Loucy (cell line): ENCODE measurements around the gene FAM120B.
"Not testable (repeated sequence)": the region's sequence is repeated elsewhere in the genome, so short reads cannot be mapped to it uniquely, and the experiment has no call there.

Experiments
- H2AFZ ChIP-seq: fragments of 200-600 bp; sonication (generic); 2 replicates; pipeline ENCODE4 v1.6.0; 2016; ENCODE audit warnings: antibody characterized with exemption, mild to moderate bottlenecking, low read length, moderate library complexity
- H3F3A ChIP-seq: fragments of 200-600 bp; 2 replicates; pipeline ENCODE4 v1.6.0; 2016; ENCODE audit warnings: antibody characterized with exemption, low read depth, mild to moderate bottlenecking
- H3K27me3 ChIP-seq: fragments of 200-600 bp; sonication (generic); 2 replicates; pipeline ENCODE4 v1.6.1; 2014; ENCODE audit warnings: low read length, mild to moderate bottlenecking; ENCODE audit not compliant: insufficient read depth, poor library complexity, severe bottlenecking
- H3K36me3 ChIP-seq: fragments of 200-600 bp; sonication (generic); 2 replicates; pipeline ENCODE4 v1.6.1; 2016; ENCODE audit warnings: low read length; ENCODE audit not compliant: insufficient read depth
- H3K4me1 ChIP-seq: fragments of 200-600 bp; sonication (generic); 2 replicates; pipeline ENCODE4 v1.5.1; 2014; ENCODE audit warnings: low read length, mild to moderate bottlenecking; ENCODE audit not compliant: insufficient read depth, poor library complexity, severe bottlenecking
- H3K4me2 ChIP-seq: fragments of 200-600 bp; sonication (generic); 2 replicates; pipeline ENCODE4 v1.6.0; 2014; ENCODE audit warnings: antibody characterized with exemption, low read length, low read depth, mild to moderate bottlenecking; ENCODE audit not compliant: poor library complexity, severe bottlenecking
- H3K4me3 ChIP-seq: fragments of 200-600 bp; sonication (generic); 2 replicates; pipeline ENCODE4 v1.5.1; 2014; ENCODE audit warnings: low read length, mild to moderate bottlenecking, mixed read lengths; ENCODE audit not compliant: poor library complexity, severe bottlenecking
- H3K79me2 ChIP-seq: fragments of 200-600 bp; sonication (generic); 2 replicates; pipeline ENCODE4 v1.6.1; 2014; ENCODE audit warnings: low read length; ENCODE audit not compliant: insufficient read depth
- H3K9ac ChIP-seq: fragments of 200-600 bp; sonication (generic); 2 replicates; pipeline ENCODE4 v1.6.0; 2014; ENCODE audit warnings: mild to moderate bottlenecking, low read depth, low read length, moderate library complexity; ENCODE audit not compliant: poor library complexity, severe bottlenecking
- H3K9me2 ChIP-seq: fragments of 200-600 bp; sonication (generic); replicated peaks from 2 replicates; pipeline ENCODE4 v1.6.1; 2016; ENCODE audit warnings: low read depth, low read length, mixed read lengths
- H3K9me3 ChIP-seq: fragments of 200-600 bp; sonication (generic); 2 replicates; pipeline ENCODE4 v1.6.1; 2014; ENCODE audit warnings: mild to moderate bottlenecking, antibody characterized with exemption, low read length, low read depth; ENCODE audit not compliant: insufficient read depth
- H4K20me1 ChIP-seq: fragments of 200-600 bp; sonication (generic); 2 replicates; pipeline ENCODE4 v1.6.0; 2014; ENCODE audit warnings: antibody characterized with exemption, low read length, mild to moderate bottlenecking; ENCODE audit not compliant: insufficient read depth, poor library complexity, severe bottlenecking
- CTCF ChIP-seq: fragments of 200-600 bp; sonication (generic); conservative IDR thresholded peaks from 2 replicates; pipeline ENCODE4 v1.5.1; 2014; ENCODE audit warnings: mild to moderate bottlenecking, antibody characterized with exemption, low read length
- EZH2phosphoT487 ChIP-seq: fragments of 200-600 bp; IDR thresholded peaks from 2 replicates; pipeline ENCODE4 v1.6.1; 2018; ENCODE audit warnings: antibody characterized with exemption, mild to moderate bottlenecking, moderate library complexity, borderline replicate concordance

The FAM120B gene

GRCh38 chr6:170329321-170329720 is 22.8 kb downstream of the FAM120B start:
- H4K20me1 ChIP-seq, result no peaks in the 10 kb centered on the region
- peaks cover 45% of the 10 kb centered on the region; the same call in 1 of the 2 replicates for H3K36me3 ChIP-seq
- H2AFZ ChIP-seq, result no peak overlapping the region
- TF ChIP-seq EZH2phosphoT487, result no peak
- no peak for TF ChIP-seq CTCF
- H3K9me3 ChIP-seq, result no peaks in the 10 kb centered on the region
- H3K27me3 ChIP-seq, result no peaks in the 10 kb centered on the region
- no peaks in the 10 kb centered on the region for H3K9me2 ChIP-seq
- H3K79me2 ChIP-seq, result no peaks in the 10 kb centered on the region
- peaks cover 2% of the 10 kb centered on the region for H3K4me1 ChIP-seq
- H3K9ac ChIP-seq, result no peak overlapping the region
- H3K4me2 ChIP-seq, result no peak overlapping the region
- no peak overlapping the region for H3K4me3 ChIP-seq
- H3F3A ChIP-seq, result no peaks in the 10 kb centered on the region

DNA sequence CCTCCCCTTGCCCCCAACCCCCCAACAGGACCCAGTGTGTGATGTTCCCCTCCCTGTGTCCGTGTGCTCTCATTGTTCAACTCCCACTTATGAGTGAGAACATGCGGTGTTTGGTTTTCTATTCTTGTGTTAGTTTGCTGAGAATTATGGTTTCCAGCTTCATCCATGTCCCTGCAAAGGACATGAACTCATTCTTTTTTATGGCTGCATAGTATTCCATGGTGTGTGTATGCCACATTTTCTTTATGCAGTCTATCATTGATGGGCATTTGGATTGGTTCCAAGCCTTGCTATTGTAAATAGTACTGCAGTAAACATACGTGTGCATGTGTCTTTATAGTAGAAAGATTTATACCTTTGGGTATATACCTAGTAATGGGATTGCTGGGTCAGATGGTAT is 28.6 kb downstream of the FAM120B start:
- H3K4me3 ChIP-seq, H3K27me3 ChIP-seq, H3K9ac ChIP-seq, H3K79me2 ChIP-seq, H3K4me1 ChIP-seq, H3K9me2 ChIP-seq, H3K4me2 ChIP-seq, H4K20me1 ChIP-seq, H3K9me3 ChIP-seq, H2AFZ ChIP-seq, H3F3A ChIP-seq: not testable (repeated sequence)
- H3K36me3 ChIP-seq, result peaks cover 28% of the 10 kb centered on the region; the same call in 1 of the 2 replicates

DNA sequence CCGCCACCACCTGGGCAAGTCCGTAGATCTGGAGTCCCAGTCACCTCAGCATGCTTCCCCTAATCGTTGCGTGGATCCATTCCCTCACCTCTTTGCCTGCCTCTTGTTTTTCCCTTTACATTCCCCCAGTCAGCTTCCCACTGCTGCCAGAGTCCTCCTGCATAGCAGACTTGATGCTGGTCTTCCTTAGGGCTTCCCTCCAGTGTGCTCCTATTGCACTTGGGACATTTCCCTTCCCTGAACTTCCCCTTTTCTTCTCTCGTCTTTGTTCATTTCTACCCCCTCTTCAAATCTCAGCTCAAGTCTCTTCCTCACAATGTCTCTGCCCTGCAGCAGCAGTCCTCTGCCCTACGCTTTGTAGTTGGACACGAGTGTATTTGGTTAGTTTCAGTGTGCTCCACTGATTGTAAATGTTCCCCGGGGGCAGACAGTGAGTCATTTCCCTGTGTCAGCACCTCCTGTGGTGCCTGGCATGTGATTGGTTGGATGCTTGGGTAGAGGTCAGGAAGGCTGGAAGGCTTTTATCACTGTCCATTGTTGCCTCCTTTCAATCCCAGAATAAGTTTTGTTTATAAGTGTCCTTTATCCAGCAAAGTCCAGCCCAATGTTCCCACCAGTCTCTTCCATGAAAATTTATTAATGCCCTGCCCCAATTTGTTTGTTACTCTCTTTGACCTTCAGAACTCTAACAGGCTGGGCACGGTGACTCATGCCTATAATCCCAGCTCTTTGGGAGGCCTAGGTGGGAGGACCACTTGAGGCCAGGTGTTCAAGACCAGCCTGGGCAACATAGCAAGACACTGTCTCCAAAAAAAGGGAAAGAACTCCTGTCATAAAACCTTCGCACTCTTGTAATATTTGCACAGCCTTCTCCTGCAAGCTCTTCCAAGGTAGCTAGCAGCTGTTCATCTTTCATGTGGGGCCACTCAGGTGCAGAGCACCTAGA is 38.3 kb downstream of the FAM120B start:
- H2AFZ ChIP-seq, result no peak overlapping the region
- H3K9me2 ChIP-seq, result no peaks in the 10 kb centered on the region
- H3K4me3 ChIP-seq, result no peak overlapping the region
- H3K9ac ChIP-seq, result no peak overlapping the region
- no peaks in the 10 kb centered on the region for H3K9me3 ChIP-seq
- H4K20me1 ChIP-seq, result no peaks in the 10 kb centered on the region
- TF ChIP-seq EZH2phosphoT487, result no peak
- no peak for TF ChIP-seq CTCF
- peak overlapping the region; percentile 11 for H3K4me2 ChIP-seq
- no peaks in the 10 kb centered on the region for H3F3A ChIP-seq
- H3K79me2 ChIP-seq, result peaks cover 5% of the 10 kb centered on the region; the same call in 1 of the 2 replicates
- no peaks in the 10 kb centered on the region for H3K27me3 ChIP-seq
- H3K4me1 ChIP-seq, result peaks cover 22% of the 10 kb centered on the region
- H3K36me3 ChIP-seq, result peaks cover 27% of the 10 kb centered on the region; the same call in 1 of the 2 replicates
